Mononuclear cell (primary cell): ENCODE results near the gene PHETA1. TPM values are rescaled to one million over a fixed set of nuclear protein-coding genes. Genes with fewer than 3 reads are reported as not detected.

Experiments used
- H3K27me3 ChIP-seq: 2 replicates; pipeline ENCODE4 v1.6.0; 2011; ENCODE audit warnings: low read length, control low read depth; ENCODE audit not compliant: insufficient read depth
- H3K4me1 ChIP-seq: 2 replicates; pipeline ENCODE4 v1.5.1; 2011; ENCODE audit warnings: mild to moderate bottlenecking, low read length, control low read depth; ENCODE audit not compliant: insufficient read depth
- H3K4me3 ChIP-seq: 2 replicates; pipeline ENCODE4 v1.5.1; 2011; ENCODE audit warnings: mild to moderate bottlenecking, low read length, moderate library complexity
- H3K9me3 ChIP-seq: 2 replicates; pipeline ENCODE4 v1.5.1; 2011; ENCODE audit warnings: low read depth, mild to moderate bottlenecking, control low read depth, low read length
- total RNA-seq: library from RNA; depleted of rRNA; stranded (reverse); fragments of >200 nt; gene quantifications from one replicate; pipeline ENCODE4 v1.2.3, GENCODE V29; 2012

Gene PHETA1
- total RNA-seq, 1 donor: 2.7 TPM

- Histone ChIP-seq H3K4me3 (no peak overlapping the region), H3K9me3 (no peaks in the 10 kb centered on the region), H3K4me1 (peaks cover 34% of the 10 kb centered on the region), H3K27me3 (no peaks in the 10 kb centered on the region)
Measured at GRCh38 chr12:111366583-111366982, 2.3 kb downstream of the PHETA1 start.

- Histone ChIP-seq H3K4me3 (no peak overlapping the region), H3K9me3 (no peaks in the 10 kb centered on the region), H3K4me1 (peaks cover 40% of the 10 kb centered on the region), H3K27me3 (no peaks in the 10 kb centered on the region)
Measured at GRCh38 chr12:111366075-111366474, 2.8 kb downstream of the PHETA1 start.

GRCh38 chr12:111363578-111363977 is 5.3 kb downstream of the PHETA1 start:
- H3K27me3 ChIP-seq: no peaks in the 10 kb centered on the region
- H3K9me3 ChIP-seq: no peaks in the 10 kb centered on the region
- H3K4me3 ChIP-seq: no peak overlapping the region
- peaks cover 46% of the 10 kb centered on the region for H3K4me1 ChIP-seq

- H3K4me3 ChIP-seq: no peak overlapping the region
- H3K9me3 ChIP-seq: no peaks in the 10 kb centered on the region
Measured at GRCh38 chr12:111362687-111363475, 6.0 kb downstream of the PHETA1 start.

GRCh38 chr12:111361717-111362576 is 6.9 kb downstream of the PHETA1 start:
- H3K4me3 ChIP-seq: no peak overlapping the region
- no peaks in the 10 kb centered on the region for H3K27me3 ChIP-seq
- peaks cover 30% of the 10 kb centered on the region for H3K4me1 ChIP-seq
- no peaks in the 10 kb centered on the region for H3K9me3 ChIP-seq

More at GRCh38 chr12:111362687-111363475, 6.0 kb downstream of the PHETA1 start:
- H3K4me1 ChIP-seq: peaks cover 39% of the 10 kb centered on the region
- no peaks in the 10 kb centered on the region for H3K27me3 ChIP-seq

GRCh38 chr12:111361073-111361716 is 7.7 kb downstream of the PHETA1 start:
- Histone ChIP-seq H3K27me3 (no peaks in the 10 kb centered on the region), H3K4me3 (no peak overlapping the region), H3K4me1 (peaks cover 30% of the 10 kb centered on the region)

GRCh38 chr12:111360325-111360930 is 8.5 kb downstream of the PHETA1 start:
- no peaks in the 10 kb centered on the region for H3K27me3 ChIP-seq
- H3K9me3 ChIP-seq: no peaks in the 10 kb centered on the region
- H3K4me1 ChIP-seq: peaks cover 33% of the 10 kb centered on the region
- no peak overlapping the region for H3K4me3 ChIP-seq

More at GRCh38 chr12:111361073-111361716, 7.7 kb downstream of the PHETA1 start:
- H3K9me3 ChIP-seq: no peaks in the 10 kb centered on the region

- Histone ChIP-seq H3K9me3 (no peaks in the 10 kb centered on the region), H3K4me3 (no peak overlapping the region), H3K4me1 (peaks cover 37% of the 10 kb centered on the region), H3K27me3 (no peaks in the 10 kb centered on the region)
Measured at GRCh38 chr12:111359914-111360276, 9.0 kb downstream of the PHETA1 start.

- Histone ChIP-seq H3K9me3 (no peaks in the 10 kb centered on the region), H3K4me1 (peaks cover 37% of the 10 kb centered on the region)
Measured at GRCh38 chr12:111359231-111359913, 9.5 kb downstream of the PHETA1 start.

GRCh38 chr12:111355201-111355925 is 13.5 kb downstream of the PHETA1 start:
- Histone ChIP-seq H3K9me3 (no peaks in the 10 kb centered on the region), H3K4me1 (peaks cover 19% of the 10 kb centered on the region), H3K4me3 (no peak overlapping the region)

More at GRCh38 chr12:111359231-111359913, 9.5 kb downstream of the PHETA1 start:
- Histone ChIP-seq H3K27me3 (no peaks in the 10 kb centered on the region), H3K4me3 (no peak overlapping the region)

GRCh38 chr12:111354511-111354910 is 14.4 kb downstream of the PHETA1 start:
- H3K27me3 ChIP-seq: no peaks in the 10 kb centered on the region
- peaks cover 11% of the 10 kb centered on the region for H3K4me1 ChIP-seq
- no peaks in the 10 kb centered on the region for H3K9me3 ChIP-seq
- no peak overlapping the region for H3K4me3 ChIP-seq

More at GRCh38 chr12:111355201-111355925, 13.5 kb downstream of the PHETA1 start:
- H3K27me3 ChIP-seq: no peaks in the 10 kb centered on the region

GRCh38 chr12:111353603-111354295 is 15.1 kb downstream of the PHETA1 start:
- Histone ChIP-seq H3K4me3 (no peak overlapping the region), H3K27me3 (no peaks in the 10 kb centered on the region), H3K9me3 (no peaks in the 10 kb centered on the region), H3K4me1 (peaks cover 6% of the 10 kb centered on the region)

- no peaks in the 10 kb centered on the region for H3K27me3 ChIP-seq
- H3K4me1 ChIP-seq: peaks cover 6% of the 10 kb centered on the region
- H3K9me3 ChIP-seq: no peaks in the 10 kb centered on the region
- no peak overlapping the region for H3K4me3 ChIP-seq
Measured at GRCh38 chr12:111353026-111353425, 15.9 kb downstream of the PHETA1 start.
